Activated CD4-positive, alpha-beta T cell treated with anti-CD3 and anti-CD28 coated beads, Interleukin-2, amount 50 U/mL, for 48 hours (primary cell): Measurements from ENCODE around the gene SMIM43.
"Not testable (repeated sequence)": the region's sequence is repeated elsewhere in the genome, so short reads cannot be mapped to it uniquely, and the experiment has no call there.

Experiments used
- DNase-seq, 2 experiments: peaks; one replicate each; pipeline ENCODE4 v3.0.0-alpha.2; 2020

Gene SMIM43

GRCh38 chr4:121733942-121734341, 31.0 kb downstream of the SMIM43 start:
- DNase-seq = no peak

- not testable (repeated sequence) for DNase-seq
These were observed 35.2 kb downstream of the SMIM43 start for GRCh38 chr4:121729753-121730152.

GRCh38 chr4:121728798-121729226, 36.2 kb downstream of the SMIM43 start:
- no peak for DNase-seq

GRCh38 chr4:121728066-121728465, 36.9 kb downstream of the SMIM43 start:
- DNase-seq = no peak

GRCh38 chr4:121726642-121727268, 38.2 kb downstream of the SMIM43 start:
- DNase-seq = peak in 1 of 2 experiments; percentile 29

- DNase-seq = no peak
These were observed 40.3 kb downstream of the SMIM43 start for GRCh38 chr4:121724671-121725070.

GRCh38 chr4:121721700-121722099, 43.3 kb downstream of the SMIM43 start:
- DNase-seq = no peak

- no peak for DNase-seq
These were observed 44.9 kb downstream of the SMIM43 start for GRCh38 chr4:121720109-121720508.

GRCh38 chr4:121717680-121718237, 47.2 kb downstream of the SMIM43 start:
- DNase-seq = no peak

GRCh38 chr4:121714548-121714947, 50.4 kb downstream of the SMIM43 start:
- DNase-seq = no peak

GRCh38 chr4:121712783-121713182, 52.2 kb downstream of the SMIM43 start:
- DNase-seq = no peak

- no peak for DNase-seq
These were observed 52.8 kb downstream of the SMIM43 start for GRCh38 chr4:121712001-121712651.

- DNase-seq = peak; percentile 59 to 69
These were observed 53.5 kb downstream of the SMIM43 start for GRCh38 chr4:121711263-121712000.

- DNase-seq = no peak
These were observed 55.1 kb downstream of the SMIM43 start for GRCh38 chr4:121709766-121710405.
